Ramos (cell line): ENCODE results near the gene SLC44A4.
"Not testable (repeated sequence)": the region's sequence is repeated elsewhere in the genome, so short reads cannot be mapped to it uniquely, and the experiment has no call there.

ENCODE experiments used
- in situ Hi-C: fragments of 300-500 bp; cut with MboI; formaldehyde crosslinking; loops from one replicate; pipeline ENCODE4 v1.14.3; 2022; ENCODE audit warnings: low sequenced_read_pairs; ENCODE audit not compliant: unreplicated experiment

The SLC44A4 gene

GRCh38 chr6:31882344-31882743, 3.5 kb upstream of the SLC44A4 start:
- in situ Hi-C loops = no loop called here

- in situ Hi-C loops = no loop called here
Measured at GRCh38 chr6:31881136-31881859, 2.5 kb upstream of the SLC44A4 start.

- in situ Hi-C loops = no loop called here
Measured at GRCh38 chr6:31880616-31881015, 1.8 kb upstream of the SLC44A4 start.

- in situ Hi-C loops = no loop called here
Measured at GRCh38 chr6:31879901-31880300, 1.1 kb upstream of the SLC44A4 start.

- in situ Hi-C loops = no loop called here
Measured at GRCh38 chr6:31879143-31879542, 346 bp upstream of the SLC44A4 start.

GRCh38 chr6:31878222-31878621, 575 bp downstream of the SLC44A4 start:
- in situ Hi-C loops = no loop called here

- in situ Hi-C loops = no loop called here
Measured at GRCh38 chr6:31877651-31878161, 1.1 kb downstream of the SLC44A4 start.

GRCh38 chr6:31877125-31877650, 1.6 kb downstream of the SLC44A4 start:
- in situ Hi-C loops = no loop called here

- in situ Hi-C loops = no loop called here
Measured at GRCh38 chr6:31876357-31876756, 2.4 kb downstream of the SLC44A4 start.

- in situ Hi-C loops = no loop called here
Measured at GRCh38 chr6:31875877-31876276, 2.9 kb downstream of the SLC44A4 start.

GRCh38 chr6:31874836-31875572, 3.8 kb downstream of the SLC44A4 start:
- in situ Hi-C loops = no loop called here

- in situ Hi-C loops = no loop called here
Measured at GRCh38 chr6:31874084-31874670, 4.6 kb downstream of the SLC44A4 start.

- in situ Hi-C loops = no loop called here
Measured at GRCh38 chr6:31871046-31871659, 7.6 kb downstream of the SLC44A4 start.

GRCh38 chr6:31870385-31870921, 8.3 kb downstream of the SLC44A4 start:
- in situ Hi-C loops = no loop called here

- in situ Hi-C loops = no loop called here
Measured at GRCh38 chr6:31869343-31869742, 9.5 kb downstream of the SLC44A4 start.

GRCh38 chr6:31868658-31868971, 10.2 kb downstream of the SLC44A4 start:
- in situ Hi-C loops = not testable (repeated sequence)

- in situ Hi-C loops = no loop called here
Measured at GRCh38 chr6:31865205-31866118, 13.3 kb downstream of the SLC44A4 start.

- in situ Hi-C loops = no loop called here
Measured at GRCh38 chr6:31864818-31865204, 14.0 kb downstream of the SLC44A4 start.

- in situ Hi-C loops = not testable (repeated sequence)
Measured at GRCh38 chr6:31864123-31864562, 14.7 kb downstream of the SLC44A4 start.
